Measurements from ENCODE around the gene LEP.

Gene LEP

DNA sequence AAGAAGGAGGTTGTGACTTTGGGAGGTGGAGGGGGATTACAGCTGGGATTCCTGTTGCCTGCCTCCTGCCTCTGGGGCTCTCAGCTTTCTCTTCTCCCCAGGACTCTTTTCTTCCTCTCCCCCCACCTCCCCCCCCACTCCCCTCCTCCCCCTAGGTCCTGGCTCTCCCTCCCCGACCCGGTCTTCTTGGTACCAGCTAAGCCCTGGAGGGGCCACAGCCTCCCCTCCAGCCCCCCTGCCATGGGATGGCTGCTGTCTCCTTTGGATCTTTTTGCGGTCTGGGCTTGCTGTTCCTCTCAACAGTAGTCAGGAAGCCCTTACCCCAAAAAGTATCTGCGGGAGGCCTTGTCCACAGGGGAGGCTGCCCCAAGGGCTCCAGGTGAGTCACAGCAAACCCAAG lies 33.5 kb upstream of the LEP start:
- H3K79me1 ChIP-seq (ENCODE audit: low read length): no peaks in the 10 kb centered on the region
- no peak overlapping the region for H3K56ac ChIP-seq (ENCODE audit: low read length)
- H3K27me3 ChIP-seq (ENCODE audit: insufficient read depth, low read length, poor library complexity): no peaks in the 10 kb centered on the region
- no peak overlapping the region for H2AK5ac ChIP-seq (ENCODE audit: low read length)
- no CpG with 5 or more reads among the region's 4 CpGs for WGBS (ENCODE audit: extremely low coverage, insufficient coverage, low lambda C conversion rate)
- no peak overlapping the region for H3K27ac ChIP-seq (ENCODE audit: low read depth, low read length)
- H3K18ac ChIP-seq (ENCODE audit: low read length): no peak overlapping the region
- no peak overlapping the region for H3K4me3 ChIP-seq (ENCODE audit: low read length)
- no peak for DNase-seq
- no peaks in the 10 kb centered on the region for H3K36me3 ChIP-seq (ENCODE audit: control insufficient read depth, insufficient read depth, low read length)
- H2BK15ac ChIP-seq (replicated peaks; ENCODE audit: low read depth): no peak overlapping the region
- no peak overlapping the region for H3K9ac ChIP-seq (ENCODE audit: low read length)
- no peak overlapping the region for H3K23ac ChIP-seq (ENCODE audit: low read length)
- no peaks in the 10 kb centered on the region for H3K4me1 ChIP-seq (ENCODE audit: control insufficient read depth, low read depth, low read length)
- no peaks in the 10 kb centered on the region for H3K79me2 ChIP-seq (ENCODE audit: control insufficient read depth, insufficient read depth, low read length)
- H4K8ac ChIP-seq (ENCODE audit: low read depth, low read length): no peak overlapping the region
- no peak overlapping the region for H3K4me2 ChIP-seq (ENCODE audit: low read length)
- no peak overlapping the region for H2BK120ac ChIP-seq (ENCODE audit: low read depth, low read length)
- H4K5ac ChIP-seq (ENCODE audit: low read length): no peak overlapping the region
- no peak overlapping the region for H3K4ac ChIP-seq (ENCODE audit: low read depth, low read length)
- H2BK5ac ChIP-seq (ENCODE audit: low read length): no peak overlapping the region

DNA sequence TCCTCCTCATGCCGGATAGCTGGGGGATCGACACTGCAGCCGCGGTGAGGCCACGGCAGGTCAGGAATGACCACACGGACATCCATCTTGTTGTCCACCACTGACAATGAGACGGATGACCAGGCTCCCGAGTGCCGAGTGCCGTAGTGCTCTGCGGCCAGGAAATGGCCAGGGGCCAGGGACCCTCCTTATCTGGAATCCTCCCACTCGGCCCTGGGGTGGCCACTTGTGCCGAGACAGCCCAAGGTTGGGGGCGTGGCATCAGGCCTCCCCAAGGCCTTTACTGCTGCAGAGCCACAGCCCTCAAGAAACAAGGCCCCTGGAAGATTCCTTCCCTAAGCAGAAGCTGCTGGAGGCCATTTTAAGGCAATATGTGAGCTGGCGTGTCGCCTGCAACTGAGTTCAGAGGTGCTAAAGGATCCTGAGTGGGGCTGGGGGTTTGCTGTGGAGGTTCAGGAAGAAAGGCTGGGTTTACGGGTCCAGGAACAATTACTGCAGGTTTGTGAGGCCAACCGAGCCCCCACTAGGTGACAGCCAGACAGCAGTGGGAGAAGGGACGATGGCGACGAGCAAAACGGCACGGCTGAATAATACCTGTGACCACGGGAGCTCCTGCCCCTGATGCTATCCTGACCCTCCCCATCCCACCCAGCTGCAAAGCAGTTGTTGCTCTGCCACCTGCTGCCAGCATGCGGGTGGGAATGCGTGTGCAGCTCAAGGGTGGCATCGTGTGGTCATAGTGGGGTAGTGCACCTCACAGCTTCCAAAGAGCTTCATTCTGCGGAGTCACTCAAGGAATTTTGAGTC lies 31.6 kb upstream of the LEP start:
- H4K5ac ChIP-seq (ENCODE audit: low read length): no peak overlapping the region
- H2BK15ac ChIP-seq (replicated peaks; ENCODE audit: low read depth): no peak overlapping the region
- no peak overlapping the region for H3K18ac ChIP-seq (ENCODE audit: low read length)
- H2BK5ac ChIP-seq (ENCODE audit: low read length): no peak overlapping the region
- no peak overlapping the region for H3K4me2 ChIP-seq (ENCODE audit: low read length)
- no peaks in the 10 kb centered on the region for H3K27me3 ChIP-seq (ENCODE audit: insufficient read depth, low read length, poor library complexity)
- no peak overlapping the region for H3K56ac ChIP-seq (ENCODE audit: low read length)
- H3K36me3 ChIP-seq (ENCODE audit: control insufficient read depth, insufficient read depth, low read length): no peaks in the 10 kb centered on the region
- DNase-seq: peak; percentile 85
- H3K4me1 ChIP-seq (ENCODE audit: control insufficient read depth, low read depth, low read length): no peaks in the 10 kb centered on the region
- no peak overlapping the region for H3K23ac ChIP-seq (ENCODE audit: low read length)
- no peak overlapping the region for H3K27ac ChIP-seq (ENCODE audit: low read depth, low read length)
- no peak overlapping the region for H4K8ac ChIP-seq (ENCODE audit: low read depth, low read length)
- whole genome bisulfite sequencing (ENCODE audit: extremely low coverage, insufficient coverage, low lambda C conversion rate): no CpG with 5 or more reads among the region's 28 CpGs
- H2AK5ac ChIP-seq (ENCODE audit: low read length): no peak overlapping the region
- no peak overlapping the region for H3K4ac ChIP-seq (ENCODE audit: low read depth, low read length)
- no peak overlapping the region for H3K9ac ChIP-seq (ENCODE audit: low read length)
- H2BK120ac ChIP-seq (ENCODE audit: low read depth, low read length): no peak overlapping the region
- H3K79me1 ChIP-seq (ENCODE audit: low read length): no peaks in the 10 kb centered on the region
- H3K79me2 ChIP-seq (ENCODE audit: control insufficient read depth, insufficient read depth, low read length): no peaks in the 10 kb centered on the region
- no peak overlapping the region for H3K4me3 ChIP-seq (ENCODE audit: low read length)

DNA sequence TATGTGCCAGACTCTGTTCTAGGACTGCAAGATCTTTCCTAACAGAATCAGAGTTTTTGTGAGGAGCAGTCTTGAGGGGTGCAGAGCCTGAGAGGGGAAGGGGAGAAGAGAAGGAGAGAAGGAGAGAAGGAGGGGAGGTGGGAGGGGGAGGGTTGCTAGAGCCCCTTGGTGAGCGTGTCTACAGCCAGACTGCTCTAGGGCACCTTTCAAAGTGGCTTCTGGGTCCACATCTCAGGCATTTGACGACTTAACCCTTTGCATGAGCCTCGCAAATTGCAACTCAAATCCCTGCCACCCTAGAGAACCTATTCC lies 31.1 kb upstream of the LEP start:
- no peaks in the 10 kb centered on the region for H3K79me1 ChIP-seq (ENCODE audit: low read length)
- H3K56ac ChIP-seq (ENCODE audit: low read length): no peak overlapping the region
- no CpG with 5 or more reads among the region's 3 CpGs for WGBS (ENCODE audit: extremely low coverage, insufficient coverage, low lambda C conversion rate)
- no peak overlapping the region for H3K23ac ChIP-seq (ENCODE audit: low read length)
- no peaks in the 10 kb centered on the region for H3K79me2 ChIP-seq (ENCODE audit: control insufficient read depth, insufficient read depth, low read length)
- H3K9ac ChIP-seq (ENCODE audit: low read length): no peak overlapping the region
- no peak overlapping the region for H3K4me3 ChIP-seq (ENCODE audit: low read length)
- H2BK120ac ChIP-seq (ENCODE audit: low read depth, low read length): no peak overlapping the region
- H3K18ac ChIP-seq (ENCODE audit: low read length): no peak overlapping the region
- no peaks in the 10 kb centered on the region for H3K27me3 ChIP-seq (ENCODE audit: insufficient read depth, low read length, poor library complexity)
- H3K4ac ChIP-seq (ENCODE audit: low read depth, low read length): no peak overlapping the region
- no peak overlapping the region for H4K5ac ChIP-seq (ENCODE audit: low read length)
- no peak overlapping the region for H2AK5ac ChIP-seq (ENCODE audit: low read length)
- no peak overlapping the region for H3K4me2 ChIP-seq (ENCODE audit: low read length)
- H3K36me3 ChIP-seq (ENCODE audit: control insufficient read depth, insufficient read depth, low read length): no peaks in the 10 kb centered on the region
- no peak overlapping the region for H2BK15ac ChIP-seq (replicated peaks; ENCODE audit: low read depth)
- H4K8ac ChIP-seq (ENCODE audit: low read depth, low read length): no peak overlapping the region
- no peaks in the 10 kb centered on the region for H3K4me1 ChIP-seq (ENCODE audit: control insufficient read depth, low read depth, low read length)
- no peak overlapping the region for H3K27ac ChIP-seq (ENCODE audit: low read depth, low read length)
- DNase-seq: no peak
- no peak overlapping the region for H2BK5ac ChIP-seq (ENCODE audit: low read length)

DNA sequence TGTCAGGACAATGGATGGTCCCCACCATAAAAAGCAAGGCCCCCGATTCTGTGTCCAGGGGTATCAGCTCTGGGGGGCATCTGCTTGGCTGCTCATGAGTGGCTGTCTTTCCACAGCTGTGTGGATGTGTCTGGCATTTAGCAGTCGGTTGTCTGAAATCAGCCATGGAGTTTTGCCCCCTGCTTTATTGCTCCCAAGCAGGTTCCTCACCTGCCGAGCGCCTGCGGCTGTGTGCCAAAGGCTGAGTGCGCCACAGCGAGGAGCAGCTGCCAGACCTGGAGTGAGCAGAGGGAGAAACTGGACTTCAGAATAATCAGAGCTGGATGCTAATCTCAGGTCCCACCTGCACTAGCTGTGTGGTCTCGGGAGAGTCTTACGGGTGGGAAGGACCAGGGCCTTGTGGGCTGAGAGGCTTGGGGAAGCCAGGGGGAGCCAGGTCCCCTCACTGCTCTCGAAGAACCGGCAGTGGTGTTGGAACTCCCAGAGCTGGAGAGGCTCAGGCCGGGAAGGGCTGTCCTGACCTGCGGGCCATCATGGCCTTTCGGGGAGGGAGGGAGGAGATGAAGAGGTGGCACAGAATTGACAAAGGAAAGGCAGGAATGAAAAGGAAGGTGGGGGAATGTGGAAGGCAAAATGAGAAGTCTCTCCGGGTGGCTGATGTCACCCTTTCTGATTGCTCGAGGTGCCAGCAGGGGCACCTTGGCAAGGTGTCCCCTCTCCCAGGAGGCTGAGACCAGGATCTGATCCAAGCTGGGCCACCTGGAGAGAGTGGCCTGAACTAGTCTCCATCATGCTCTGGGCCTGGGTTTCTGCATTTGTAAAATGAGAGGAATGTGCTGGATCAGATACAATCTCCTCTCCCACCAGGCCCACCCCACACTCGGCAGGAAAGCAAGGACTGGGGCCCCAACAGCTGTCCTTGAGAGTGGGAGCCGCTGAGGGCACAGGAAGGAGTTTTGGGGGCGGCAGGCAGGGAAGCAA lies 30.2 kb upstream of the LEP start:
- Histone ChIP-seq H3K79me2 (ENCODE audit: control insufficient read depth, insufficient read depth, low read length) (no peaks in the 10 kb centered on the region), H3K79me1 (ENCODE audit: low read length) (no peaks in the 10 kb centered on the region), H3K4ac (ENCODE audit: low read depth, low read length) (no peak overlapping the region), H2BK15ac (replicated peaks; ENCODE audit: low read depth) (no peak overlapping the region), H3K9ac (ENCODE audit: low read length) (no peak overlapping the region), H3K36me3 (ENCODE audit: control insufficient read depth, insufficient read depth, low read length) (no peaks in the 10 kb centered on the region), H3K23ac (ENCODE audit: low read length) (no peak overlapping the region), H3K4me3 (ENCODE audit: low read length) (no peak overlapping the region), H3K56ac (ENCODE audit: low read length) (no peak overlapping the region), H3K27ac (ENCODE audit: low read depth, low read length) (no peak overlapping the region), H2AK5ac (ENCODE audit: low read length) (no peak overlapping the region), H4K5ac (ENCODE audit: low read length) (no peak overlapping the region), H3K4me2 (ENCODE audit: low read length) (no peak overlapping the region), H3K27me3 (ENCODE audit: insufficient read depth, low read length, poor library complexity) (no peaks in the 10 kb centered on the region), H2BK5ac (ENCODE audit: low read length) (no peak overlapping the region), H3K4me1 (ENCODE audit: control insufficient read depth, low read depth, low read length) (no peaks in the 10 kb centered on the region), H4K8ac (ENCODE audit: low read depth, low read length) (no peak overlapping the region), H3K18ac (ENCODE audit: low read length) (no peak overlapping the region), H2BK120ac (ENCODE audit: low read depth, low read length) (no peak overlapping the region)
- no CpG with 5 or more reads among the region's 19 CpGs for WGBS (ENCODE audit: extremely low coverage, insufficient coverage, low lambda C conversion rate)
- DNase-seq: no peak

DNA sequence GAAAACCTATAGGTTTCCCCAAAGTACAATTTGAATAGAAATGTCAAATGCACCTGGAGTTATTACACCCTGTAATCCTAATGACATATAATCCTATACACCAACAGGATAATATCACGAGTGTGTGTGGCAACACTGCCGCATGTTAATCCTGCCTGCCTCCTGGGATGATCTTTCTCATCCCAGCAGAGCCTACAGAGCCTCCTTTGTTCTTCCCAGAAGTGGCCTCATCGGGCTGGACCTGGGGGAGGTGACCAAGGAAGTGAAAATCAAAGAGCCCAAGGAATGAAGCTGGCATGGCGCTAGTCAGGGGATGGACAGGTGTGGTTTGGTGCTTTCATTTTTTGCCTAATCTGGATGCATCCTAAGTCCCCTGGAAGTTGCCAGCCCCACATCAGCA lies 29.5 kb upstream of the LEP start:
- Histone ChIP-seq H3K4me2 (ENCODE audit: low read length) (no peak overlapping the region), H4K8ac (ENCODE audit: low read depth, low read length) (no peak overlapping the region), H3K4ac (ENCODE audit: low read depth, low read length) (no peak overlapping the region), H3K23ac (ENCODE audit: low read length) (no peak overlapping the region), H2AK5ac (ENCODE audit: low read length) (no peak overlapping the region), H3K27ac (ENCODE audit: low read depth, low read length) (no peak overlapping the region), H3K56ac (ENCODE audit: low read length) (no peak overlapping the region), H3K9ac (ENCODE audit: low read length) (no peak overlapping the region), H2BK5ac (ENCODE audit: low read length) (no peak overlapping the region), H3K79me1 (ENCODE audit: low read length) (no peaks in the 10 kb centered on the region), H2BK120ac (ENCODE audit: low read depth, low read length) (no peak overlapping the region), H2BK15ac (replicated peaks; ENCODE audit: low read depth) (no peak overlapping the region), H3K36me3 (ENCODE audit: control insufficient read depth, insufficient read depth, low read length) (no peaks in the 10 kb centered on the region), H3K4me3 (ENCODE audit: low read length) (no peak overlapping the region), H3K79me2 (ENCODE audit: control insufficient read depth, insufficient read depth, low read length) (no peaks in the 10 kb centered on the region), H3K4me1 (ENCODE audit: control insufficient read depth, low read depth, low read length) (no peaks in the 10 kb centered on the region), H4K5ac (ENCODE audit: low read length) (no peak overlapping the region), H3K27me3 (ENCODE audit: insufficient read depth, low read length, poor library complexity) (no peaks in the 10 kb centered on the region), H3K18ac (ENCODE audit: low read length) (no peak overlapping the region)
- no peak for DNase-seq
- WGBS (ENCODE audit: extremely low coverage, insufficient coverage, low lambda C conversion rate): no CpG with 5 or more reads among the region's 4 CpGs
